ENCODE results near the gene CAD. TPM values are rescaled to one million over a fixed set of nuclear protein-coding genes. Genes with fewer than 3 reads are reported as not detected.

The CAD gene
- polyA plus RNA-seq, 1 experiment = 17.8 TPM

- Histone ChIP-seq H3K4me3 (ENCODE audit: low read depth, low read length) (no peak within 1 kb of the TSS), H3K9me3 (ENCODE audit: control insufficient read depth, insufficient read depth, low read length) (no peaks in the 10 kb centered on the region), H3K27me3 (ENCODE audit: control insufficient read depth, insufficient read depth, low read length) (peaks cover 18% of the 10 kb centered on the region), H3K27ac (ENCODE audit: low read depth, low read length) (no peak within 1 kb of the TSS)
- TF ChIP-seq CTCF (IDR thresholded peaks at IDR 0.05; ENCODE audit: low read depth, low read length) = no peak
- POLR2A ChIA-PET = interaction anchor here (0.6 kb wide), 1 partner anchor 153 kb away, joined by 5 read pairs; the partner anchor contains the start of gene NRBP1
- CTCF ChIA-PET = interaction anchor here (1.3 kb wide), 1 partner anchor 10 kb away, joined by 4 read pairs; no protein-coding TSS in a partner anchor
- no peak for DNase-seq (ENCODE audit: low read depth, low spot score)
These were observed 58.3 kb downstream of the CAD start, which contains the start of gene DNAJC5G for GRCh38 chr2:27275211-27276150. DNAJC5G (plus strand) TSS chr2:27275433; CDS start chr2:27276729, 1,296 bp downstream.

GRCh38 chr2:27278010-27278409 lies 60.8 kb downstream of the CAD start:
- Histone ChIP-seq H3K4me3 (ENCODE audit: low read depth, low read length) (no peak overlapping the region), H3K9me3 (ENCODE audit: control insufficient read depth, insufficient read depth, low read length) (no peaks in the 10 kb centered on the region), H3K27me3 (ENCODE audit: control insufficient read depth, insufficient read depth, low read length) (peaks cover 15% of the 10 kb centered on the region), H3K27ac (ENCODE audit: low read depth, low read length) (no peak overlapping the region)
- ChIA-PET POLR2A (no interaction called here), CTCF (interaction anchor here (2.4 to 6.5 kb wide), 5 partner anchors 10 to 180 kb away, joined by 11 to 64 read pairs (median 43); no protein-coding TSS in a partner anchor)
- TF ChIP-seq CTCF (IDR thresholded peaks at IDR 0.05; ENCODE audit: low read depth, low read length) = no peak
- DNase-seq (ENCODE audit: low read depth, low spot score) = no peak

GRCh38 chr2:27280826-27281225 lies 63.7 kb downstream of the CAD start:
- ChIA-PET POLR2A (no interaction called here), CTCF (interaction anchor here (0.8 to 6.5 kb wide), 10 partner anchors 10 to 182 kb away, joined by 3 to 87 read pairs (median 42); no protein-coding TSS in a partner anchor)
- Histone ChIP-seq H3K27ac (ENCODE audit: low read depth, low read length) (peak overlapping the region; percentile 31), H3K4me3 (ENCODE audit: low read depth, low read length) (no peak overlapping the region), H3K27me3 (ENCODE audit: control insufficient read depth, insufficient read depth, low read length) (peaks cover 12% of the 10 kb centered on the region), H3K9me3 (ENCODE audit: control insufficient read depth, insufficient read depth, low read length) (no peaks in the 10 kb centered on the region)
- TF ChIP-seq CTCF (IDR thresholded peaks at IDR 0.05; ENCODE audit: low read depth, low read length) = no peak
- no peak for DNase-seq (ENCODE audit: low read depth, low spot score)

GRCh38 chr2:27281442-27281841 lies 64.3 kb downstream of the CAD start:
- no peak overlapping the region for H3K4me3 ChIP-seq (ENCODE audit: low read depth, low read length)
- ChIA-PET POLR2A (interaction anchor here (0.7 kb wide), 1 partner anchor 101 kb away, joined by 3 read pairs; no protein-coding TSS in a partner anchor), CTCF (interaction anchor here (1.0 to 6.5 kb wide), 8 partner anchors 11 to 183 kb away, joined by 3 to 87 read pairs (median 43); no protein-coding TSS in a partner anchor)
- no peaks in the 10 kb centered on the region for H3K9me3 ChIP-seq (ENCODE audit: control insufficient read depth, insufficient read depth, low read length)
- H3K27ac ChIP-seq (ENCODE audit: low read depth, low read length) = no peak overlapping the region
- DNase-seq (ENCODE audit: low read depth, low spot score) = no peak
- peaks cover 7% of the 10 kb centered on the region for H3K27me3 ChIP-seq (ENCODE audit: control insufficient read depth, insufficient read depth, low read length)
- no peak for TF ChIP-seq CTCF (IDR thresholded peaks at IDR 0.05; ENCODE audit: low read depth, low read length)

Measured in AG04450 (cell line).